AG04449 (cell line): ENCODE measurements around the gene PLD3.

Experiments used
- CTCF ChIA-PET: fragments of 350-600 bp; formaldehyde crosslinking; extraction: SDS; loops from one replicate; lab custom pipeline; 2021; ENCODE audit warnings: antibody characterized with exemption; lab: Yijun Ruan, JAX
- POLR2A ChIA-PET: fragments of 400-600, 350-600 bp; formaldehyde crosslinking; extraction: SDS; loops from one replicate; lab custom pipeline; 2020; ENCODE audit warnings: antibody characterized with exemption, inconsistent platforms; lab: Yijun Ruan, JAX
- DNase-seq: peaks from one replicate; pipeline ENCODE4 v3.0.0-alpha.2; 2010; ENCODE audit warnings: low read depth, low spot score
- H3K4me3 ChIP-seq: 2 replicates; pipeline ENCODE4 v1.5.1; 2011; ENCODE audit warnings: low read depth, mild to moderate bottlenecking, control low read depth, low read length
- CTCF ChIP-seq: IDR thresholded peaks from one replicate; pipeline ENCODE4 v1.5.1; 2011; ENCODE audit warnings: mild to moderate bottlenecking, moderate library complexity, low read length, control low read depth, inconsistent platforms; ENCODE audit not compliant: insufficient read depth; ENCODE audit errors: missing control alignments

Gene PLD3

GRCh38 chr19:40410030-40410389 lies 61.5 kb downstream of the PLD3 start:
- no peak for TF ChIP-seq CTCF
- ChIA-PET POLR2A (no interaction called here), CTCF (interaction anchor here (1.0 to 7.3 kb wide), 2 partner anchors 10 to 106 kb away, joined by 3 to 62 read pairs; no protein-coding TSS in a partner anchor)
- no peak for DNase-seq
- H3K4me3 ChIP-seq, result no peak overlapping the region

DNA sequence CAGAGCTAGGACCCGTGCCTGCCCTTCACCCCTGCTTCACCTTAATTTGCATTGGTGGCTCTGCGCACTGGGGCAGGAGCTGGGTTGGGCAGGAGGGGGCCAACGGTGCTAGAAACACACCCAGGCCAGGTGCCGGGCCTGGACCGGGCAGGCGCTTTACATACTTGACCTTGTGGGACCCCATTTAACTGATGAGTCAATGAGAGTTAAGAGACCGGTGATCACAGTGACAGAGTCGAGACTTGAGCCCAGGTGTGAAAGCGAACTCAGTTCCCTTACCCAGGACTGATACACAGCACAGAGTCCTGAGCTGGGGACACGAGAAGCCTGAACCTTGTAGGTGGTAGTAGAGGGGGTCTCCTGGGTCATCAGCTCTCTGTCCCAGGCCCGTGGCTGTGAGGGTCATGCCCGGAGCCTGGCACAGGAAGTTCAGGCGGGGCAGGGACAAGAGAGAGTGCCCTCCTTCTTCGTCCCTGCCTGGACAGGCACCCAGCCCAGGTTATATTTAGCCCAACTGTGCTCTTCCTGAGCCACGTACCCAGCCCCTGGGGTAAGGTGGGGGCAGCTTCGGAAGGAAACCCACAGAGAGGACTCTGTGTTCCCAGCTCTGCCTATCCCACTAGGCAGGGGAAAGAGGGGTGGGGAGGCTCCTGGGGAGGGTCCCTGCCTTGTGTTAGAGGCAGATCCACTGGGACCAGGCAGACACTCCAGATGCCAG lies 62.8 kb downstream of the PLD3 start:
- no peak overlapping the region for H3K4me3 ChIP-seq
- CTCF ChIA-PET, result interaction anchor here (0.9 to 7.3 kb wide), 3 partner anchors 9 to 43 kb away, joined by 3 to 62 read pairs (median 4); no protein-coding TSS in a partner anchor
- POLR2A ChIA-PET, result interaction anchor here (0.8 kb wide), 1 partner anchor 9 kb away, joined by 4 read pairs; no protein-coding TSS in a partner anchor
- DNase-seq, result no peak
- no peak for TF ChIP-seq CTCF

- POLR2A ChIA-PET, result no interaction called here
- CTCF ChIA-PET, result interaction anchor here (1.1 to 7.3 kb wide), 3 partner anchors 8 to 42 kb away, joined by 3 to 62 read pairs (median 14); no protein-coding TSS in a partner anchor
- TF ChIP-seq CTCF, result no peak
- no peak overlapping the region for H3K4me3 ChIP-seq
- no peak for DNase-seq
Measured at GRCh38 chr19:40411958-40412499, 63.5 kb downstream of the PLD3 start.

DNA sequence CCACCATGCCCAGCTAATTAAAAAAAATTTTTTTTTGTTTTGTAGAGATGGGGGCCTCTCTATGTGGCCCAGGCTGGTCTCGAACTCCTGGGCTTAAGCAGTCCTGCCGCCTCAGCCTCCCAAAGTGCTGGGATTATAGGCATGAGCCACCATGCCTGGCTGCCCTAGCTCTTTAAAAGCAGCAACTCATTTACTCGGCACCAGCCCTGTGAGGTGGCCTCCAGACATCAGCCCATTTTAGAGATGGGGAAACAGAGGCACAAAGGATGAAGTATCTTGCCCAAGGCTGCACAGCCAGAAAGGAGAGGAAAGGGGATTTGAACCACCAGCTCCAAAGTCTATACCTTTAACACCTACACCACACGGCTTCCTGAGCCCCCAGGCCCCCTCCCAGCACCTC lies 64.4 kb downstream of the PLD3 start:
- no peak overlapping the region for H3K4me3 ChIP-seq
- DNase-seq, result no peak
- CTCF ChIA-PET, result interaction anchor here (0.7 to 7.3 kb wide), 4 partner anchors 8 to 108 kb away, joined by 3 to 62 read pairs (median 10); no protein-coding TSS in a partner anchor
- POLR2A ChIA-PET, result interaction anchor here (0.8 to 1.8 kb wide), 2 partner anchors 9 to 13 kb away, joined by 4 to 5 read pairs; partner anchors contain the start of gene SERTAD1
- no peak for TF ChIP-seq CTCF

- DNase-seq, result no peak
- no peak within 1 kb of the TSS for H3K4me3 ChIP-seq
- CTCF ChIA-PET, result interaction anchor here (1.3 to 2.5 kb wide), 2 partner anchors 10 to 51 kb away, joined by 5 to 14 read pairs; no protein-coding TSS in a partner anchor
- POLR2A ChIA-PET, result interaction anchor here (0.8 to 1.8 kb wide), 2 partner anchors 10 to 13 kb away, joined by 4 to 5 read pairs; partner anchors contain the start of gene SERTAD1
- no peak for TF ChIP-seq CTCF
Measured at GRCh38 chr19:40413291-40413845, 64.9 kb downstream of the PLD3 start, which contains the start of gene PRX. Gene PRX (minus strand): TSS chr19:40413378. CDS start chr19:40407932, 5,446 bp downstream.
